PFSK-1 (cell line): ENCODE measurements around the gene MYNN.

Experiments
- FOXP2 ChIP-seq: optimal IDR thresholded peaks from 2 replicates; pipeline ENCODE3; 2011; ENCODE audit warnings: borderline replicate concordance, control low read depth, inconsistent platforms; ENCODE audit not compliant: insufficient read depth; ENCODE audit errors: extremely low read length, extremely low read depth
- POLR2AphosphoS5 ChIP-seq: IDR thresholded peaks from 2 replicates; pipeline ENCODE4 v1.6.1; 2012; ENCODE audit warnings: low read depth, mild to moderate bottlenecking, control low read depth, low read length, moderate library complexity
- SIN3A ChIP-seq: IDR thresholded peaks from 2 replicates; pipeline ENCODE4 v1.6.1; 2012; ENCODE audit warnings: mild to moderate bottlenecking, low read length, moderate library complexity, borderline replicate concordance; ENCODE audit not compliant: insufficient read depth
- TAF1 ChIP-seq: IDR thresholded peaks from 2 replicates; pipeline ENCODE4 v1.6.1; 2012; ENCODE audit warnings: low read length, control low read depth, borderline replicate concordance; ENCODE audit not compliant: insufficient read depth
- TF ChIP-seq, protein P1 (sequence below), 2 experiments: IDR thresholded peaks; 2 replicates each; pipeline versions ENCODE4 v1.6.1 to v1.8.0; 2011 to 2012; ENCODE audit warnings: low read depth in 2 of 2, low read length in 2 of 2, control low read depth in 1 of 2, inconsistent platforms in 1 of 2, mild to moderate bottlenecking in 1 of 2, moderate library complexity in 1 of 2; ENCODE audit not compliant: insufficient read depth in 1 of 2

Gene MYNN

GRCh38 chr3:169771497-169772304 is 1.5 kb upstream of the MYNN start:
- TF ChIP-seq TAF1 (no peak), FOXP2 (no peak), POLR2AphosphoS5 (no peak), SIN3A (no peak)
- TF ChIP-seq, protein P1, sequence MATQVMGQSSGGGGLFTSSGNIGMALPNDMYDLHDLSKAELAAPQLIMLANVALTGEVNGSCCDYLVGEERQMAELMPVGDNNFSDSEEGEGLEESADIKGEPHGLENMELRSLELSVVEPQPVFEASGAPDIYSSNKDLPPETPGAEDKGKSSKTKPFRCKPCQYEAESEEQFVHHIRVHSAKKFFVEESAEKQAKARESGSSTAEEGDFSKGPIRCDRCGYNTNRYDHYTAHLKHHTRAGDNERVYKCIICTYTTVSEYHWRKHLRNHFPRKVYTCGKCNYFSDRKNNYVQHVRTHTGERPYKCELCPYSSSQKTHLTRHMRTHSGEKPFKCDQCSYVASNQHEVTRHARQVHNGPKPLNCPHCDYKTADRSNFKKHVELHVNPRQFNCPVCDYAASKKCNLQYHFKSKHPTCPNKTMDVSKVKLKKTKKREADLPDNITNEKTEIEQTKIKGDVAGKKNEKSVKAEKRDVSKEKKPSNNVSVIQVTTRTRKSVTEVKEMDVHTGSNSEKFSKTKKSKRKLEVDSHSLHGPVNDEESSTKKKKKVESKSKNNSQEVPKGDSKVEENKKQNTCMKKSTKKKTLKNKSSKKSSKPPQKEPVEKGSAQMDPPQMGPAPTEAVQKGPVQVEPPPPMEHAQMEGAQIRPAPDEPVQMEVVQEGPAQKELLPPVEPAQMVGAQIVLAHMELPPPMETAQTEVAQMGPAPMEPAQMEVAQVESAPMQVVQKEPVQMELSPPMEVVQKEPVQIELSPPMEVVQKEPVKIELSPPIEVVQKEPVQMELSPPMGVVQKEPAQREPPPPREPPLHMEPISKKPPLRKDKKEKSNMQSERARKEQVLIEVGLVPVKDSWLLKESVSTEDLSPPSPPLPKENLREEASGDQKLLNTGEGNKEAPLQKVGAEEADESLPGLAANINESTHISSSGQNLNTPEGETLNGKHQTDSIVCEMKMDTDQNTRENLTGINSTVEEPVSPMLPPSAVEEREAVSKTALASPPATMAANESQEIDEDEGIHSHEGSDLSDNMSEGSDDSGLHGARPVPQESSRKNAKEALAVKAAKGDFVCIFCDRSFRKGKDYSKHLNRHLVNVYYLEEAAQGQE (IDR thresholded peaks at IDR 0.05; ENCODE audit: insufficient read depth in 1 of 2, low read depth in 2 of 2, low read length in 2 of 2): no peak

DNA sequence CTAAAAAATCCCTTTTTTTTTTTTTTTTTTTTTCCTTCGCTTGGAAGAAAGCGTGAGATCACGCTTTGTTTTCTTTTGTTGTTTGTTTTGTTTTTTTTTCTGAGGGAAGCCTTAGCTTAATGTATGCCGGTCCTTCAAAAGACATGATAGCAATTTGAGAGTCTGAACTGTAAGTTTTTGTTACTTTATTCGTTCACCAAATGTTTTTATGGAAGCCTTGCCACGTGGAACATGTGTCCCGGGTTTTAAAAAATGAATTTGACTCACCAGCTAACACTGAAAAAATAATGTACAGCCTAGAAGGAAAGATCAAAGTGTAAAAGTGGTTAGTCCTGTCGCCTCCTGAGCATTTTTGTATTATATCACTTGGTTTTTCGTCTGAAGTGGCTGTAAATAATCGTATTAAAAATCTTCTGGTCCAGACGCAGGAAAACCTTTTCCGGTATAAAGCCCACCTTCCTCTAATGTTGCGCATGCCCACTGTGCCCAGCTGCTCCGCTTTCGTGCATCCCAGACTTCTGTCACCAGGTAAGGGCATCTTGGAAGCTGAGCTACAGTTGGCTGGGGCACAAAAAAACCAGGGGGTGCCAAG is 795 bp upstream of the MYNN start:
- TF ChIP-seq POLR2AphosphoS5: no peak; the same call in 1 of the 2 replicates
- TF ChIP-seq SIN3A: no peak
- TF ChIP-seq, protein P1 (IDR thresholded peaks at IDR 0.05; ENCODE audit: insufficient read depth in 1 of 2, low read depth in 2 of 2, low read length in 2 of 2): no peak
- TF ChIP-seq FOXP2: no peak
- no peak for TF ChIP-seq TAF1

DNA sequence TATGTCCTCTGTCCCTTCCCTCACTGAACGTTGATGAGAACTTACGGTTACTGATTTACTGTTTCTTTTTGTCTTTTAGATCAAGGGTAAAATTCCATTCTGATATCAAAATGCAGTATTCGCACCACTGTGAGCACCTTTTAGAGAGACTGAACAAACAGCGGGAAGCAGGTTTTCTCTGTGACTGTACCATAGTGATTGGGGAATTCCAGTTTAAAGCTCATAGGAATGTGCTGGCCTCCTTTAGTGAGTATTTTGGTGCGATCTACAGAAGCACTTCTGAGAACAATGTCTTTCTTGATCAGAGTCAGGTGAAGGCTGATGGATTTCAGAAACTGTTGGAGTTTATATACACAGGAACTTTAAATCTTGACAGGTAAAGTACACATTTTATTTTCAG is 990 bp downstream of the MYNN start:
- TF ChIP-seq POLR2AphosphoS5 (no peak), SIN3A (no peak), FOXP2 (no peak), TAF1 (no peak)
- TF ChIP-seq, protein P1 (IDR thresholded peaks at IDR 0.05; ENCODE audit: insufficient read depth in 1 of 2, low read depth in 2 of 2, low read length in 2 of 2): no peak

GRCh38 chr3:169777822-169778221 is 4.6 kb downstream of the MYNN start:
- TF ChIP-seq, protein P1 (IDR thresholded peaks at IDR 0.05; ENCODE audit: insufficient read depth in 1 of 2, low read depth in 2 of 2, low read length in 2 of 2): no peak
- TF ChIP-seq SIN3A (no peak), TAF1 (no peak), FOXP2 (no peak), POLR2AphosphoS5 (no peak)
